HG02763 (cell line): ENCODE results near the gene S100A14.
"Not testable (repeated sequence)": the region's sequence is repeated elsewhere in the genome, so short reads cannot be mapped to it uniquely, and the experiment has no call there.

Source experiments
- ATAC-seq: cut with Tn5 transposase; IDR thresholded peaks from one replicate; pipeline ENCODE4 v1.9.1; 2021; ENCODE audit warnings: mild to moderate bottlenecking, moderate library complexity; ENCODE audit not compliant: unreplicated experiment

The S100A14 gene

GRCh38 chr1:153588482-153588881, 27.6 kb downstream of the S100A14 start:
- ATAC-seq: no peak

- ATAC-seq: not testable (repeated sequence)
Measured at GRCh38 chr1:153588033-153588432, 28.1 kb downstream of the S100A14 start.

- ATAC-seq: no peak
Measured at GRCh38 chr1:153587314-153587713, 28.8 kb downstream of the S100A14 start.

DNA sequence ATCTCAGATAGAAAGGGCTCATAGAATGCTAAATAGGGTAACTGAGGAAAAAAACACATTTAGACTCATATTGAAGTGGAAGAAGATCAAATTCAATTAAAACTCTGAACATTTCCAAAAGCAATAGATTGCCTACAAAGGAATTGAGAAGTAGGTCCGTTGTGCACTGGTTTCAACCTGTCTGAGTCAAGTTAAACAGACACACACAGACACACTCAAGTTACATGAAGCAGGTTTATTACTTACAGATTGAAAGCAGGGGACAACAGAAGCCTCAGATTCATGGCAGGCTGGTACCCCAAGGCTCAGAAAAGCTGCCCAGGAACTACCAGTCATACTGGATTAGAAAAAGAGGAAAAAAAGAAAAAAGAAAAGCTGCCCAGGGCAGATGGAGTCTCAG, 29.8 kb downstream of the S100A14 start:
- no peak for ATAC-seq

- no peak for ATAC-seq
Measured at GRCh38 chr1:153585006-153585405, 31.1 kb downstream of the S100A14 start.

GRCh38 chr1:153583976-153584375, 32.1 kb downstream of the S100A14 start:
- no peak for ATAC-seq

DNA sequence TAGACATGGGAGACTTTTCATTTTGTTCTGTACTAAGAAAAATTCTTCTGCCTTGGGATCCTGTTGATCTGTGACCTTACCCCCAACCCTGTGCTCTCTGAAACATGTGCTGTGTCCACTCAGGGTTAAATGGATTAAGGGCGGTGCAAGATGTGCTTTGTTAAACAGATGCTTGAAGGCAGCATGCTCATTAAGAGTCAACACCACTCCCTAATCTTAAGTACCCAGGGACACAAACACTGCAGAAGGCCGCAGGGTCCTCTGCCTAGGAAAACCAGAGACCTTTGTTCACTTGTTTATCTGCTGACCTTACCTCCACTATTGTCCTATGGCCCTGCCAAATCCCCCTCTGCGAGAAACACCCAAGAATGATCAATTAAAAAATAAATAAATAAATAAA, 32.6 kb downstream of the S100A14 start:
- ATAC-seq: not testable (repeated sequence)

GRCh38 chr1:153582836-153583235, 33.3 kb downstream of the S100A14 start:
- not testable (repeated sequence) for ATAC-seq

DNA sequence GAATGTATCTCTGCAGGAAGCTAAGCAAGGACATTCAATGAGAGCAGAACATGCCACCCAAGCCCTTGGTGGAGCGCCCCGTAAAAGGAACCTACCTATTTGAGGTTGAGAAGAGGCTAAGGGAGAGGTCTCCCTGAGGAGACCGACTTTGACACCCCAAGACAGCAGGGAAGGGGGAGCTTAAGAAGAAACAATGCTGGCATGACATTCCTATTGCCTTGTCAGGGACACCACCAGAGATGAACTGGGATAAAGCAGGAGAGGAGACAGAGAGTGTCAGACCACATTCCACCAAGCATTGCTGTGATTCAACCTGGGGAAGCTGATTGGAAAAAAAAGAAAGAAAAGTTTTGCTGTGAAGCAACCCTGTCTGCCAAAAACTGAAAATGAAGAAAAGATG, 37.2 kb downstream of the S100A14 start:
- ATAC-seq: no peak

GRCh38 chr1:153578490-153578889, 37.6 kb downstream of the S100A14 start:
- ATAC-seq: no peak

GRCh38 chr1:153577624-153578051, 38.5 kb downstream of the S100A14 start:
- no peak for ATAC-seq

- no peak for ATAC-seq
Measured at GRCh38 chr1:153577138-153577537, 39.0 kb downstream of the S100A14 start.

DNA sequence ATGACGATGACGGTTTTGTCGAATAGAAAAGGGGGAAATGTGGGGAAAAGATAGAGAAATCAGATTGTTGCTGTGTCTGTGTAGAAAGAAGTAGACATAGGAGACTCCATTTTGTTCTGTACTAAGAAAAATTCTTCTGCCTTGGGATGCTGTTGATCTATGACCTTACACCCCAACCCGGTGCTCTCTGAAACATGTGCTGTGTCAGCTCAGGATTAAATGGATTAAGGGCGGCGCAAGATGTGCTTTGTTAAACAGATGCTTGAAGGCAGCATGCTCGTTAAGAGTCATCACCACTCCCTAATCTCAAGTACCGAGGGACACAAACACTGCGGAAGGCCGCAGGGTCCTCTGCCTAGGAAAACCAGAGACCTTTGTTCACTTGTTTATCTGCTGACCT, 40.6 kb downstream of the S100A14 start:
- ATAC-seq: not testable (repeated sequence)

GRCh38 chr1:153575081-153575491, 41.0 kb downstream of the S100A14 start:
- ATAC-seq: not testable (repeated sequence)

DNA sequence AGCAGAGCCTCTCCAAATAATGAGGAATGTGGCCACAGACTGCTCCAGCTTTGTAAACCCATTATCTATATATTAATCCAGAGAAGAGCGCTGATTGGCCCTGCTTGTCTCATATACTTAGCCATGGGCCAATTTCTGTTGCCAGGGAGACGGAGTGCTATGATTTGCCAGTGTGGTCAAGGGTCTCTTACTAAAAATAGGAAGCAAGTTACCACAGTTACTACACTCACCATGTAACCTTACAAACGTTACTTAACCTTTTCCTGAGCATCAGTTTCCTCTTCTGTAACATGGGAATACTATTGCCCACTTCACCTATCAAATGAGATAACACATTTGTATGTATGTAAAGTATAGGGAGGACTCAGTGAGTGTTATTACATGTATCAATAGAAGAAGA, 42.8 kb downstream of the S100A14 start:
- no peak for ATAC-seq

DNA sequence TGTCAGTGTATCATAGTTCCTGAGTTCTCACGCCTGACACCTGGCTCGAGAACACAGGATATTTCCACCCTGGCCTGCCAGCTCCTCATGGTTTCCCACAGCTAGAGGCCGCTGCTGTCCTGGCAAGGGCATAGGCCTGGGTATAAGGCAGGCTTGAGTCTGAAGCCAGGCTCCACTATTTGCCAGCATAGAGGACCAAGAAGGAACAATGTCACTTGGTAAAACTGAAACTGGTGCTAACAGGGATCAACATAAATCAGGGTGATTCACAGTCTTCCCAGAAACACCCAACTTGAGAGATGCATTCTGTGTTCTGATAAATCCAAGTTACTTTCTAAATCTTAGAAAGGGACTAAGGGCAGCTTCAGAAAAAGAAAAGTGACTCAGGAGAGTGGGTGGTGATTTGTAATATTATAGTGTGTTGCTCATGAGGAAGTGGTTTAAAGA, 43.5 kb downstream of the S100A14 start:
- peak; percentile 58 for ATAC-seq

DNA sequence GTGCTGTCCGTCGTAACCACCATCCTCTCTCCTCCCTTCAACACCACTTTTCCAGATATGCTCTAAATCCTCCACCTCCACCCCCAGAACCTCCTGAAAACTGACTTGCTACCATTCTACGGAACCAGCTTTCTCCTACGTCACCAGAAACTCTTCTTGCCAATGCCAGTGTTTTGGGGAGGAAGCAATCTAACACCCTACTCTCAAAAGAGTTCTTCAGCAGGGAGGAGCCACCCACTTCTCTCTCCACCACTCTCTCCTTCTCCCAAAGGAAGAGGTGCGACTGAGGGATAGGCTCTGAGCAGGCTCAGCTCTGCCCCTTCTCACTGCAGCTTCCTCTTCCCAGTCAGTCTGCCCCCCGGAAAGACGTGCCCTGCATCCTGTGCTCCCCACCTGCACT, 44.4 kb downstream of the S100A14 start:
- no peak for ATAC-seq

GRCh38 chr1:153570874-153571273, 45.3 kb downstream of the S100A14 start:
- no peak for ATAC-seq

GRCh38 chr1:153569465-153569864, 46.7 kb downstream of the S100A14 start:
- no peak for ATAC-seq

- ATAC-seq: no peak
Measured at GRCh38 chr1:153568367-153569099, 47.6 kb downstream of the S100A14 start.

DNA sequence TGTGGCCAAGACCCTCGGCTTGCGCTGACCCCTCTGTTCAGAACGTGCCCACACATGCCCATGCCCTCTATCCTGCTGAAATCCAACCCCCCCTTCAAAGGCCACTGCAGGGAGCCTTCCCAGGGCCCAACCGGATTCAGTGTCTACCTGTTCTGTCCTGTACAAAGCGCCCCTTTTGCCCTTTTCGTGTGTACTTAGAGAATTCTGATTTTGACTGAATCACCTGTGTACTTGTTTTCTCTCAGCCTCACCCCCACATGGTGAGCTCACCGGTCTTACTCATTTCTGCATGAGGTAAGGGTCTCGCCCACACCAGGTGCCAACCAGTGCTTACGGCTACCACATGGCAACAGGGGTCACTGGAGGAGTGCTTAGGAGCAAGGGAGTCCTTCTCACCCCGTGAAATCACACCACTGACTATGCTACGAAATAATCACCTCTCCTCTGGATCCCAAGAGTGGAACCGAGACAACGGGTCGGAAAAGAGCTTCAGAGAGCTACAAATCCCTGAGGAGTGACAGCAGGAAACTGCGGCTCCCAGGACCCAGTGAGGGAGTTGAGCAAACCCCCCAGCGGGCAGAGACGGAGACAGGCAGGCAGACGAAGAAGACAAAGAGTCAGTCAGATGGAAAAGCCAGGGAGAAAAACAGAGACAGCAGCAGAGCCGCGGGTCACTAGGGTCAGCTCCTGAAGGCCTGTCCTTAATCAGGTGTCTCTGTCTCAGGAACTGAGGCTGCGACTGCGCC, 48.3 kb downstream of the S100A14 start:
- ATAC-seq: no peak
